Stomach (tissue), 4 donors: ENCODE measurements around the gene PTP4A1.

ENCODE experiments used
- EP300 ChIP-seq: sonication (generic); formaldehyde crosslinking; IDR thresholded peaks from one replicate; pipeline ENCODE4 v1.6.1; 2017; ENCODE audit warnings: antibody characterized with exemption
- POLR2AphosphoS5 ChIP-seq, 3 donors: sonication (generic); formaldehyde crosslinking; IDR thresholded peaks; one replicate each; pipeline ENCODE4 v1.6.1; 2016; ENCODE audit warnings: antibody characterized with exemption in 3 of 3

DNA sequence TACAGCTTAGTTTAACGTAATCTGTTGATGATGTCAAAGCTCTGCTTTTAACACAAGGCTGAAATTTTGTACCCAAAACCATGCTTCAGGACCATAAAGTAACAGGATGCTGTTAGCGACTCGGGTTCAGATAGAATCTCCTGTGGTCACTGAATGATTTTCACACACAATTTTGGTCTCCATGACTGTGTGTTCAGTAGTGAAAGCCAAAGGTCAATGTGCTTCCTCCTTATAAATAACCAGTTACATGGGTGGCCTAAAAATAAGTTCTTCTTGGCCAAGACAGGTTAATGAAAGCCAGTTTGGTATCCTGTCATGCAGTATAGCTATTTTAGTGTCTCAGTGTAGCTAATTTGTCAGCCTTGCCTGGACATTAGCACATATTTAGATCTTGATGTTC lies 19.1 kb upstream of the PTP4A1 start:
- TF ChIP-seq EP300 (no peak), POLR2AphosphoS5 (IDR thresholded peaks at IDR 0.05) (no peak)
